GM21423 (cell line): ENCODE data around the gene ZNF804B.

Experiments
- ATAC-seq: cut with Tn5 transposase; IDR thresholded peaks from one replicate; pipeline ENCODE4 v1.9.1; 2021; ENCODE audit warnings: mild to moderate bottlenecking, moderate library complexity; ENCODE audit not compliant: unreplicated experiment

ZNF804B gene

GRCh38 chr7:88759230-88760135 is at the start of gene ZNF804B:
Gene ZNF804B, plus strand, starts transcription at chr7:88759700. Its CDS starts 277 bp downstream, at chr7:88759977.
- no peak for ATAC-seq

- no peak for ATAC-seq
These were observed 23.6 kb upstream of the ZNF804B start for GRCh38 chr7:88735920-88736319.

DNA sequence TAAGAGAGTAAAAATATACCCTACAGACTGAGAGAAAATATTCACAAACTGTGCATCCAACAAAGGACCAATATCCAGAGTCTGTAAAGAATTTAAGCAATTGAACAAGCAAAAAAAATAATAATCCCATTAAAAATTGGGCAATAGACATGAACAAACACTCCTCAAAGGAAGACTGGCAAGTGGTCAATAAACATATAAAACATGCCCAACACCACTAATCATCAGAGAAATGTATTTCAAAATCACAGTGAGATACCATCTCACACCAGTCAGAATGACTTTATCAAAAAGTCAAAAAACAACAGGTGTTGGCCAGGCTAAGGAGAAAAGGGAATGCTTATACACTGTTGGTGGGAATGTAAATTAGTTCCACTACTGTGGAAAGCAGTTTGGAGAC is 21.9 kb upstream of the ZNF804B start:
- no peak for ATAC-seq

GRCh38 chr7:88746126-88746525 is 13.4 kb upstream of the ZNF804B start:
- ATAC-seq, result no peak

- no peak for ATAC-seq
These were observed 2.7 kb upstream of the ZNF804B start for GRCh38 chr7:88756802-88757201.

GRCh38 chr7:88757371-88757770 is 2.1 kb upstream of the ZNF804B start:
- ATAC-seq, result no peak

DNA sequence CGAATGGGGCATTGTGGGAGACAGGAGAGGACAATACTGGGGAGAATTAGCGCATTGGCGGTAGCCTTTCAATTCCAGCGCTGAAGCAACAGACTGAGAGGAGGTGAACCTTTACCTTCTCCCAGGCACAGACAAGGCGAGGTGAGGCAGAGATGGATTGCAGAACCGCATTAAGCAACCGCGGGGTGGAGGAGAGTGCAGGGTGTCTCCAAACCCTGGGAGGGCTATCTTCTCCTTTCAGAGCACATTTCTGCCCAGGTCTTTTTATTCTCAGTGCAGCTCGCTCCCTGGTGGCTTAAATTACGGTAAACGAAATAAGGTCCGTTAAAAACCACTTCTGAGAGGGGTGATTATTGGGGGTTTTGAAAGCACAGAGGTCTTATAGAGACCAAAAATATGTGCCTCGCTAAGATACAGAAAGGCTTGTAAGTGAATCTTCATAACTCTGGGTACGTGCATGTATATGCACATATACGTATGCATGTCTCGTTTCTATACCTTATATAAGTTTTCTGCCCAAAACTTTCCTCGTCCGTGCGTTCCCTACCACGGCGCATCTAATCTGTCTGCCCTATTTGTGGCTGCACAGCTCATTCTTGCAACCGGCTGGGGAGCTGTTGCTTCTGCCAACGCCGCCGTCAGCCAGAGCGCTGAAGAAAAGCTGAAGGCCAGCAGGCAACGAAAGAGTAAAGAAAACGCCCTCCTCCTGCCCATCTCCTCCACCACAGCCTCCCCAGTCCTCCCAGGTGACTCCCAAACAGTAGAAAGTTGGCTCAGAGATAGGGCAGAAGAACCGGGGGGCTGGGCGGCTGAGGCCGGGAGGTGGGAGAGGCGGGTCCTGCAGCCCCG is 895 bp upstream of the ZNF804B start:
- no peak for ATAC-seq

DNA sequence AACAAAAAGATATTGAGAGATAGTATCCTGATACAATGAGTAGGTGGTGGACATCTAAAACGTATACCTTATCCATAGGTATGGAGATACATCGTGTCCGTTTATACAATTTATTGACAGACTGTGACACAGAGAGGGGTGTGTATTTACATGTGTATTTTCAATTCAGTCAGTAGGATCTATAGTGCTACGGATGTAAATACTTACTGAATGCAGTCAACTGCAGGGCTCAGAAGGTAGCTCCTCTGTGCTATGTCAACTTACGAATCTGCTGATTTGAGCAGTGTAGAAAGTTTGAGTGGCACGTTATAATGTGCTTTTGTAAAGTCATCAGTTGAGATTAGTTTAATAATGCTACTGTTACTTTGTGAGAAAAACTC is 626 bp downstream of the ZNF804B start:
- no peak for ATAC-seq

GRCh38 chr7:88761779-88762178 is 2.3 kb downstream of the ZNF804B start:
- no peak for ATAC-seq

DNA sequence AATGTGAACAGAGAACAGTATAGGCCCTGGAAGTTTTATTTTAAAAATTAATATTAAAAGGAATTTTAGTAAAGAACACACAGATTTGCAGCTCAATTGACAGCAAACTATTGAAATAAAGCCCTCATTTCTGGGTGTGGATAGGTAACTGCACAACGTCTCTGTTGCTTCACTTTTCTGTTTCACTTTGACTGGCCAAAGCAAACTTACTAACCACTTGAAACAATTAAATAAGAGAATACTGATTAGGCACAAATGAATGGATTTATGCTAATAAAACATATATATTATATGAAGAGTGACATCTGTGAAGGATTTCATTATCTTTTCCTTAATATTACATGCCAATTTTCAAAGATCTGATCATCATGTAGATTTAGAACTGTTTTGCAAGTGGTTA is 11.9 kb downstream of the ZNF804B start:
- no peak for ATAC-seq

DNA sequence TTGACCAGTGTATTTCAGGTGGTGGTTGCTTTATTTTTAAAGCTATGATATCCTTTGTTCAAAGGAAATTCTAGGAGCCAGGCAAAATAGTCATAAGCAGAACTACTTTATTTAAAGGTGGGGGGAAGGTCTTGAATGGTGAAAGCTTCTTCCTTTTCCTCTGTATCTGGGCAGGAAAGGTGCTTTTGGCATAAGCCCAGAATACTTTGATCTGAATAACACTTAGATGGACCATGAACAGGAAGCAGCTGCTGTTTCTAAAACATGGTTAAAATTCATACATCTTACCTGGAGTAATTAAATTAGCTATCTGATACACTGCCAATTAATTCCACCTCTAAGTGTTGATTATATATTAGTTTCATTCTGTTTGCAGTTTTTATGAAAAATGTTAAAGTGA is 13.3 kb downstream of the ZNF804B start:
- no peak for ATAC-seq

DNA sequence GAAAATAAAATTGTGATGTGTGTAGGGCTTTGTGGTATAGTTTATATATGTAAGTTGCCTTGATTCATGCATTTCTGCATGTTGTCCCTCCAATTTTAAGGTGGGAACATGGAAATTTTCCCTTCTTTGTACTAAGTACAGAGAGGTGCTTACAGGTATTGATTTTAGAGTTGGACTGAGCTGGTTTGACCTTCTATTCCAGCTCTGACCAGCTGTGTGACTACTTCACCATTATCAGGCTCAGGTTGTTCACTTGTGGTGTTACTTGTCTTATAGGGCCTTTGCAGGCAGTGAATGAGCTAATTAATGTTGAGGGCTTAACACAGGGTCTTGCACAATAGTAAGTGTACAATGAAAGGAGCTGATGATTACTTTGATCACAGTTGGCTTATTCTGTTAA is 16.3 kb downstream of the ZNF804B start:
- ATAC-seq, result no peak

- ATAC-seq, result no peak
These were observed 28.3 kb downstream of the ZNF804B start for GRCh38 chr7:88787777-88788176.

DNA sequence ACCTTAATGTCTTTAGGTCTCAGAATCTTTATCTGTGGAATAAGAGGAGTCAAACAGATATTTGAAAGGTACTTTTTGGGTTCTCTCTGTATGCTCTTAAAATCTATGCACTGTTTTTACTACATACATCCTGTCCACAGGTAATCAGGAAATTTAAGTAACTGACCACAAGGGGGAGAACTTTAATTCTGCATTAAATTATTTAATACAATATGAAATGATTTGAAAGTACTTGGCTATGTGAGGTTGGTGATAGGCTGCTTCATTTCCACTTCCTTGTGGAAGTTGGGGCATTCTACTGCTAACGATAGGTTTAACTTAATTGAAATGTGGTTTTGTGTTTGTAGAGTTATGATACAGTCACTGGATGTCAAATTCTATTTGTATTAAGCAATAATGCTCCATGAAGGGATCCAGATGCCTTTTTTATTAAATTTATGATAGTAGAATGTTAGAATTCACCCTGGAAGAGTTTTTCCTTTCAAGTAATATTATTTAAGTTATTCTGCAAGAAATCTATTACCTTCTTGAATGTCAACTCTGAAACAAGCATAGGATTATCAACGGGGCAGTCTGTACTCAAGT is 30.1 kb downstream of the ZNF804B start:
- no peak for ATAC-seq

GRCh38 chr7:88791891-88792290 is 32.4 kb downstream of the ZNF804B start:
- ATAC-seq, result no peak

DNA sequence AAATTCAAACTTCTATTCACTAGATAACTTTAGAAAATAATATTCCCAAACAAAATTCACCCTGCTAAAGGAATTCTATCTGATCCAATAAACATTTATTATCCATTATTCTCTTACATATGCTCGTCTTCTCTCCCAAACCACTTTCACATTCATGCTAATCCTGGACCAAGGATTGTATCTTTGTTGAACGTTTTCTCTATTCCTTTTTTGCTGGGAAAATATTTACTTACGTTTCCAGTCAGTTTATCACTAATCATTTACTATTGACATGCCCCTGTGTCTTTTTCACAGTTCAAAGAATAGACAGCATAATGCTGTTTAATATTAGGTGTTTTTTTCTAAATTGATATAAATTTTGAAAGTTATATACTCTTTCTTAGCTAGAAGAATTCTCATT is 32.9 kb downstream of the ZNF804B start:
- no peak for ATAC-seq

DNA sequence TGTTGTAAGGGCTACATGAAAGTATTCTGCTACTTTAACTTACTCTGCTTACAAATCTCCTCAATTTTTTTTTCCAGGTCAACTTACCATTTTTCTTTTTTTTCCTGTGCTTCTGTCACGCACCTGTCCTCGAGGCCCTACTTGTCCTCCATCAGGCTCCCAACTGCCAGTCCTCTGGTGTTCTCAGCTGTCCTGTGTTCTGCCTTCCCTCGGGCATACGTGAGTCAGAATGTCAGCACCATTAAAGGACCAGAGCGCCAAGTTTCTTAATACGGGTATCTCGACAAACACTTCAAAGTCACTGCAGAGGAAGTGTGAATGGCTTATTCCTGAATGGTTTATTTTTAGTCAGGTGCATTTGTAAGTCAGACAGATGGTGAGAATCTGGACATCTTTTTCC is 36.1 kb downstream of the ZNF804B start, which contains the start of gene TEX47:
Gene TEX47 (minus strand): TSS at position 185 of the 400 bp plus-strand sequence. CDS start 795 bp downstream, outside the sequence.
- no peak for ATAC-seq

DNA sequence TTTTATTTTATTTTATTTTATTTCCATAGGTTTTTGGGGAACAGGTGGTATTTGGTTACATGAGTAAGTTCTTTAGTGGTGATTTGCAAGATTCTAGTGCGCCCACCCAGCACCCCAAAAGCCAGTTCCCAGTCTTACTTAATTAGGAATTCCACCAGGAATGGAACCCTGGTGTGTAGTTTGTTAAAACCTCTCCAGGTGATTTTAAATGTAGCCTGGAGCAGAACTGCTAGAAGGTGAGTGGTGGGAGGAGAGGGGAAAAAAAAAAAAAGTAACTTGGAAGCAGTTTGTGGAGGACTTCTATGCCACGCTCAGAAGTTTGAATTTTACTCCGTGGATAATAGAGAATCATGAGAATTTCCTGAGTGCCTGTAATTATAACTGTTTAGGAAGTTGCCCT is 41.5 kb downstream of the ZNF804B start:
- ATAC-seq, result no peak

- ATAC-seq, result no peak
These were observed 47.0 kb downstream of the ZNF804B start for GRCh38 chr7:88806280-88807037.

- no peak for ATAC-seq
These were observed 59.1 kb downstream of the ZNF804B start for GRCh38 chr7:88818552-88818951.

GRCh38 chr7:88826222-88826621 is 66.7 kb downstream of the ZNF804B start:
- no peak for ATAC-seq
